Mesendoderm (in vitro differentiated cells): ENCODE results near the gene SNAPIN.
A peak's percentile ranks its signal among the peaks of the same experiment; 100 is the strongest.

ENCODE experiments used
- DNase-seq: peaks from one replicate; pipeline ENCODE4 v3.0.0; 2013
- H2AK5ac ChIP-seq: 2 replicates; pipeline ENCODE4 v1.6.1; 2013; ENCODE audit warnings: low read length, inconsistent platforms
- H2BK120ac ChIP-seq: 2 replicates; pipeline ENCODE4 v1.6.1; 2013; ENCODE audit warnings: low read depth, mild to moderate bottlenecking, low read length, moderate library complexity, mixed read lengths
- H2BK15ac ChIP-seq: replicated peaks from 2 replicates; pipeline ENCODE4 v1.6.1; 2013; ENCODE audit warnings: low read depth, mild to moderate bottlenecking, moderate library complexity
- H2BK5ac ChIP-seq: 2 replicates; pipeline ENCODE4 v1.6.1; 2013; ENCODE audit warnings: low read length, inconsistent platforms
- H3K18ac ChIP-seq: 2 replicates; pipeline ENCODE4 v1.6.1; 2013; ENCODE audit warnings: mild to moderate bottlenecking, low read length, mixed read lengths
- H3K23ac ChIP-seq: one replicate; pipeline ENCODE4 v1.6.1; 2013; ENCODE audit warnings: low read length
- H3K27ac ChIP-seq: 2 replicates; pipeline ENCODE4 v1.5.1; 2013; ENCODE audit warnings: low read depth, mild to moderate bottlenecking, inconsistent platforms, low read length, moderate library complexity
- H3K27me3 ChIP-seq: 2 replicates; pipeline ENCODE4 v1.6.1; 2013; ENCODE audit warnings: low read length, control low read depth, mild to moderate bottlenecking, inconsistent platforms; ENCODE audit not compliant: insufficient read depth, poor library complexity
- H3K36me3 ChIP-seq: 2 replicates; pipeline ENCODE4 v1.6.1; 2013; ENCODE audit warnings: low read length, inconsistent platforms; ENCODE audit not compliant: control insufficient read depth, insufficient read depth
- H3K4ac ChIP-seq: one replicate; pipeline ENCODE4 v1.6.1; 2013; ENCODE audit warnings: low read depth, mild to moderate bottlenecking, low read length, moderate library complexity
- H3K4me1 ChIP-seq: 2 replicates; pipeline ENCODE4 v1.6.1; 2013; ENCODE audit warnings: low read depth, low read length, inconsistent platforms; ENCODE audit not compliant: control insufficient read depth
- H3K4me2 ChIP-seq: 2 replicates; pipeline ENCODE4 v1.6.1; 2013; ENCODE audit warnings: low read length
- H3K4me3 ChIP-seq: 2 replicates; pipeline ENCODE4 v1.5.1; 2013; ENCODE audit warnings: mild to moderate bottlenecking, low read length
- H3K56ac ChIP-seq: one replicate; pipeline ENCODE4 v1.6.1; 2013; ENCODE audit warnings: low read length
- H3K79me1 ChIP-seq: 2 replicates; pipeline ENCODE4 v1.6.1; 2013; ENCODE audit warnings: low read length, inconsistent platforms
- H3K79me2 ChIP-seq: 2 replicates; pipeline ENCODE4 v1.6.1; 2013; ENCODE audit warnings: mild to moderate bottlenecking, low read length; ENCODE audit not compliant: control insufficient read depth, insufficient read depth
- H3K9ac ChIP-seq: 2 replicates; pipeline ENCODE4 v1.6.1; 2013; ENCODE audit warnings: low read length, inconsistent platforms
- H4K5ac ChIP-seq: one replicate; pipeline ENCODE4 v1.6.1; 2013; ENCODE audit warnings: low read length
- H4K8ac ChIP-seq: one replicate; pipeline ENCODE4 v1.6.1; 2013; ENCODE audit warnings: low read depth, mild to moderate bottlenecking, control low read depth, low read length, moderate library complexity
- whole genome bisulfite sequencing: extraction: QIAGEN DNeasy Blood & Tissue Kit; methylation state at CpG from one replicate; pipeline ENCODE4 v1.1.7; 2013; ENCODE audit warnings: low lambda C conversion rate, missing lambda C conversion rate; ENCODE audit not compliant: insufficient coverage; ENCODE audit errors: extremely low coverage; 5-methylcytosine and 5-hydroxymethylcytosine counted together

SNAPIN gene

GRCh38 chr1:153684892-153685291 is 26.4 kb downstream of the SNAPIN start:
- no CpG with 5 or more reads among the region's 12 CpGs for WGBS
- Histone ChIP-seq H2BK15ac (no peak overlapping the region), H4K5ac (no peak overlapping the region), H2BK120ac (no peak overlapping the region), H3K79me2 (no peaks in the 10 kb centered on the region), H2BK5ac (no peak overlapping the region), H2AK5ac (no peak overlapping the region), H3K9ac (no peak overlapping the region), H3K79me1 (no peaks in the 10 kb centered on the region), H3K4me2 (no peak overlapping the region), H3K4ac (no peak overlapping the region), H4K8ac (no peak overlapping the region), H3K4me1 (no peaks in the 10 kb centered on the region), H3K36me3 (peaks cover 1% of the 10 kb centered on the region), H3K27me3 (no peaks in the 10 kb centered on the region), H3K56ac (no peak overlapping the region), H3K27ac (no peak overlapping the region), H3K4me3 (no peak overlapping the region), H3K18ac (no peak overlapping the region), H3K23ac (no peak overlapping the region)
- DNase-seq, result no peak

- Histone ChIP-seq H2AK5ac (no peak overlapping the region), H2BK5ac (no peak overlapping the region), H3K4me1 (no peaks in the 10 kb centered on the region), H3K18ac (no peak overlapping the region), H2BK120ac (no peak overlapping the region), H4K5ac (no peak overlapping the region), H2BK15ac (no peak overlapping the region), H3K27ac (no peak overlapping the region), H4K8ac (no peak overlapping the region), H3K9ac (no peak overlapping the region), H3K56ac (peak overlapping the region; percentile 2), H3K23ac (no peak overlapping the region), H3K79me2 (no peaks in the 10 kb centered on the region), H3K4me2 (no peak overlapping the region), H3K36me3 (peaks cover 1% of the 10 kb centered on the region), H3K4me3 (no peak overlapping the region), H3K4ac (no peak overlapping the region), H3K27me3 (no peaks in the 10 kb centered on the region), H3K79me1 (no peaks in the 10 kb centered on the region)
- no peak for DNase-seq
- WGBS, result no CpG with 5 or more reads among the region's 11 CpGs
Observed at GRCh38 chr1:153685544-153686340, 27.2 kb downstream of the SNAPIN start.

- Histone ChIP-seq H3K4me2 (no peak overlapping the region), H2BK120ac (no peak overlapping the region), H3K27ac (no peak overlapping the region), H3K56ac (no peak overlapping the region), H3K27me3 (no peaks in the 10 kb centered on the region), H2BK5ac (no peak overlapping the region), H3K79me2 (no peaks in the 10 kb centered on the region), H3K79me1 (no peaks in the 10 kb centered on the region), H3K4me3 (no peak overlapping the region), H3K4ac (no peak overlapping the region), H4K5ac (no peak overlapping the region), H4K8ac (no peak overlapping the region), H3K23ac (no peak overlapping the region), H3K36me3 (peaks cover 1% of the 10 kb centered on the region), H3K9ac (no peak overlapping the region), H2BK15ac (no peak overlapping the region), H3K18ac (no peak overlapping the region), H3K4me1 (no peaks in the 10 kb centered on the region), H2AK5ac (no peak overlapping the region)
- no CpG with 5 or more reads among the region's 16 CpGs for WGBS
- DNase-seq, result no peak
Observed at GRCh38 chr1:153687346-153688125, 29.0 kb downstream of the SNAPIN start.

GRCh38 chr1:153688276-153688675 is 29.8 kb downstream of the SNAPIN start:
- Histone ChIP-seq H3K56ac (peak overlapping the region; percentile 49), H2BK5ac (no peak overlapping the region), H2BK15ac (no peak overlapping the region), H4K8ac (no peak overlapping the region), H3K9ac (no peak overlapping the region), H3K4me1 (no peaks in the 10 kb centered on the region), H2BK120ac (no peak overlapping the region), H3K4ac (no peak overlapping the region), H3K27ac (no peak overlapping the region), H3K79me2 (no peaks in the 10 kb centered on the region), H3K18ac (no peak overlapping the region), H4K5ac (no peak overlapping the region), H3K23ac (peak overlapping the region; percentile 89), H3K27me3 (no peaks in the 10 kb centered on the region), H3K4me2 (no peak overlapping the region), H3K36me3 (peaks cover 1% of the 10 kb centered on the region), H3K79me1 (no peaks in the 10 kb centered on the region), H2AK5ac (no peak overlapping the region), H3K4me3 (no peak overlapping the region)
- WGBS, result no CpG with 5 or more reads among the region's 7 CpGs
- no peak for DNase-seq

GRCh38 chr1:153688736-153689328 is 30.3 kb downstream of the SNAPIN start:
- H4K5ac ChIP-seq, result no peak overlapping the region
- H3K27ac ChIP-seq, result no peak overlapping the region
- H2BK15ac ChIP-seq, result no peak overlapping the region
- H3K9ac ChIP-seq, result no peak overlapping the region
- H2BK5ac ChIP-seq, result no peak overlapping the region
- no peak overlapping the region for H2BK120ac ChIP-seq
- no peaks in the 10 kb centered on the region for H3K79me1 ChIP-seq
- peaks cover 1% of the 10 kb centered on the region for H3K36me3 ChIP-seq
- no peaks in the 10 kb centered on the region for H3K4me1 ChIP-seq
- H4K8ac ChIP-seq, result no peak overlapping the region
- H3K23ac ChIP-seq, result peak overlapping the region; percentile 45
- no CpG with 5 or more reads among the region's 18 CpGs for WGBS
- no peak overlapping the region for H3K4me2 ChIP-seq
- H3K4me3 ChIP-seq, result no peak overlapping the region
- no peak overlapping the region for H2AK5ac ChIP-seq
- H3K4ac ChIP-seq, result no peak overlapping the region
- H3K56ac ChIP-seq, result no peak overlapping the region
- no peaks in the 10 kb centered on the region for H3K79me2 ChIP-seq
- H3K18ac ChIP-seq, result no peak overlapping the region
- no peaks in the 10 kb centered on the region for H3K27me3 ChIP-seq
- no peak for DNase-seq
